Germinal center (tissue), 1 donor: Measurements from ENCODE around the gene NPDC1.
A peak's percentile ranks its signal among the peaks of the same experiment; 100 is the strongest.
"Not testable (repeated sequence)": the region's sequence is repeated elsewhere in the genome, so short reads cannot be mapped to it uniquely, and the experiment has no call there.

ENCODE experiments used
- DNase-seq: peaks from one replicate; pipeline ENCODE4 v3.0.0; 2012; ENCODE audit warnings: mixed read lengths, low spot score

Gene NPDC1

DNA sequence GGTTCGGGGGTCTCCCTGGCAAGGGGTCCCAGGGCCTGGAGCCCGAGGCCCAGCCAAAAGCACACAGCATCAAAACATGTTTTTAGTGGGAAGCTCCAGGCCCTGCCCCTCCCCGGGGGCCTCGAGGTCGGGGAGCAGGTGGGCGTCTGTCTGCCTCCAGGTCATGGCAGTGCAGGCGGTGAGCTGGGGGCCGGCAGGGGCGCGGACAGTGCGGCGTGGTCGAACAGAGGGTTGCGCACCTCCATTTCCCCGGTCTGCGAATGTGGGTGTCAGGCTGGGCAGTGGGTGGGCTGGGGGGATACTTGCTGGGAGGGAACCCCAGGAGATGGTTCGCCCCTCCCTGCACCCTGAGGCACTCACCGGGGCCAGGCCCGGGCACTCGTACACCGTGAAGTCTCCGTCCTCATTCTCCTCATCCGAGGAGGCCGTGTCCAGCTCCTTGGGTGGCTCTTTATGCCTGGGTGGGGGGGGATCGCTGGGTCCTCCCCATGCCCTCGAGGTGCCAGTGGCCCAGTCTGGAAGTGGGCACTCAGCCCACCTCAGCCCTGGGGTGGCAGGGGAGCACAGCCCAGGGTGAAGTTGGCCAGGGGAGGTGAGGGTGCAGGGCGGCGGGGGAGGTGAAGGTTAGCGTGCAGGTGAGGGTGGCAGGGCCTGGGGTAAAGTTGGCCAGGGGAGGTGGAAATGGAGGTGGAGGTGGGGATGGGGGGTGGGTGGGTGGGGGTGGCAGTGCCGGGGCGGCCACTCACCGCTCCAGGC lies 6.2 kb downstream of the NPDC1 start:
- no peak for DNase-seq

DNA sequence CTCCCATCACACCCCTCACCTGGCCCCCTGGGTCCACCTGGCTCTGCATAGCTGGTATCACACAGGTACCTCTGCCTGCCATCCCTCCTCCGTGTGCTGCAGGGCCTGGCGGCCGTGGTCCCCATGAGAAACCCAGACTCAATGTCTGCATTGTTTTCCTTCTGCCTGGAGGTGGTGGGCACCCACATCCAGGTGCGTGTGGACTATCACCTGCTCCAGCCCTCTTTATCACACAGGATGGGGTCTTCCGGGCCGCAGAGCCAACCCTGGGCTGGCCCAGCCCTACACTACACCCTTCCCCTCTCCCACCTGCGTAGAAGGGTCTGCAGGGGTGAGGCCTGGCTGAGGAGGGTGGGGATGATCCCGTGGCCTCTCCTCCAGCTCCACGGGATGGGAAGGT lies 7.1 kb downstream of the NPDC1 start:
- DNase-seq, result no peak

DNA sequence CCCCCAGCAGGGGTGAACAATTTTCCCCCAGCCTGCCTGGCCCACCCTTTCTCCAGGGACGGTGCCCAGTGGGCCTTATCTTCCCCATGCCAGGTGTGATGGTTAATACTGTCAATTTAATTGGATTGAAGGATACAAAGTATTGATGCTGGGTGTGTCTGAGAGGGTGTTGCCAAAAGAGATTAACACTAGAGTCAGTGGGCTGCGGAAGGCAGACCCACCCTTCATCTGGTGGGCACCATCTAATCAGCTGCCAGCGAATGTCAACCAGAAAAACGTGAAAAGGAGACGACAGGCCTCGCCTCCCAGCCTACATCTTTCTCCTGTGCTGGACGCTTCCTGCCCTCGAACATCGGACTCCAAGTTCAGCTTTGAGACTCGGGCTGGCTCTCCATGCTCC lies 8.5 kb downstream of the NPDC1 start:
- no peak for DNase-seq

DNA sequence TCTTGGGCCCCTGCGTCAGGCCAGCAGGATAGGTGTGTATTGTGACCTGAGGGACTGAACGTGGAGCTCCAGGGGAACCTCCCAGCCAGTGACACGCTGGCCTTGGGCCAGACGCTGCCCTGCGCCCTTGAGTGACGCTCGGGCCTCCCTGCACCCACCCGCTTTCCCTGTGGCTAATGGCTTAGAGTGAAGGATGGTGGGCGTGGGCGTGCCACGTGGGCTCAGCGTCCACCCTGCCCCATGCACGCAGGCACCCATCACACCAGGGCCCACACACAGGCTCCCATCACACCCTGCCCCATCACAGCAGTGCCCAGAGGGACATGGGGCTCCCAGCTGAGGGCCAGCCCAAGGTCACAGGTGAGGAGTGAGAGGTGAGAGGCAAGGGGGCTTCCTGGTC lies 8.9 kb downstream of the NPDC1 start:
- no peak for DNase-seq

DNA sequence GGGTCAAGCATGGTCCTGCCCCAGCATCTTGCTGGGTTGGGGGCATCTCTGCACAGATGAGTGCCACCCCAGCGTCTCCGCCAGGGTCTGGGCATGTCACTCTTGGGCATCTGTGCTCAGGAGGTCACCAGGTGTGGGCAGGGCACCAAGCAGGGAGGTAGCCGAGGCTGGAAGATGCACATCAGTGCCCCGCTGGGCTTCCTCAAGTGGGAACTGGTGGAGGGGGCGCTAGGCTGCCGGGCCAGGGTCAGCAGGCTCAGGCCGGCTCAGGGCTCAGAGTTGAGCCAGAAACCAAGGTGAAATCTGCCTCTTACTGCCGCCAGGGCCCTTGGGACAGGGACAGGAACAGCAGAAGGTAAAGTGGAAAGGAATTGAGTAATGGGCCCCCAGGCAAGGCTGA lies 10.0 kb downstream of the NPDC1 start:
- DNase-seq, result no peak

DNA sequence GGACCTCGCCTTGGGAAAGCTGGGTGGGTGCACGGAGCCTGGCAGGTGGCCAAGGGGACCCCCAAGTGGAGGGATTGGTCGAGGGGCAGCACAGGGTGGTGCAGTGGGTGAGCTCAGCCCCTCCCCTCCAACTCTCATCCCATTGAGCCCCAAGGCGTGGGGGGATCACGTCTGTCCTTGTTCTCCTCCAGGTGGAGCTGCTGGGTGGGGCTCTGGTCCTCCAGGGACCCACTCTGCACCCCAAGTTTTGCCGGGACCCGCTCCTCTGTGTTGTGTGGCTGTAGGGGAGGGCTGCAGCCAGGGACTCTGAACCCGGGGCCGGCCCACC lies 10.5 kb downstream of the NPDC1 start:
- no peak for DNase-seq

DNA sequence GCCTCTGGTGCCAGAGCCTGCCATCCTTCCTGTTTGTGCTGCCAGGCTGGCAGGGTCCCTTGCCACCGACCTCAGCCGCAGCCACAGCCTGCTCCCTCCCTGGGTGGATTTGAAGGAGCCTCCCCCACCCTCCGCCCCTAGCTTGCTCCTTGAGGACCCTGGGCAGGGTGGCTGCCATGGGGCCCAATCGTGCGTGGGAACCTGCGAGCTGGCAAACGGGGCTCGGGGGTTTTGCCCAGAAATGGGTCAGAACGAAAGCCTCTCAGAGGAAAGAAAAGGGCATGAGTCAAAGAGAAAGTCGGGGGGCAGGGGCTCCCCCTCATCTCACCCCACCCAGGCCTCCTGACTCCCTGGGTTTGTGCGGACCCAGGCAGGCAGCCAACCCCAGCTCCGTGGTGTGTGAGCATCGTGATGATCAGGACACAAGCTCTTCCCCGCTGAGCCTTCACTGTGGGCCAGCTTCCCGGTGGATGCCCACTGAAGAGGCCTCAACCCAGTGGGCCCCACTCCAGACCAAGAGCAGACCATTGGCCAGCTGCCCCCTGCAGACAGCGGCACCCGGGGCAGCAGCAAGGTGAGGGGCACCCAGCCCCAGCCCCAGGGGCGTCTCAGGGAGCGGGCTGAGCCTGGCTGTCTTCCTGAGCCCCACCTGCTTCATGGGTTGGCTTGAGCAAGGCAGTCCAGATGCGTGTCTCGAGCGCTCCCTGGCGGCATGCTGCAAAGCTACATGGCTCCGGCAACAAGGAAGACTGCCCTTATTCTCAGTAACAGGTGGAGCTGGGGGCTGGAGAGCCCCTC lies 11.1 kb downstream of the NPDC1 start:
- DNase-seq, result peak; percentile 86

DNA sequence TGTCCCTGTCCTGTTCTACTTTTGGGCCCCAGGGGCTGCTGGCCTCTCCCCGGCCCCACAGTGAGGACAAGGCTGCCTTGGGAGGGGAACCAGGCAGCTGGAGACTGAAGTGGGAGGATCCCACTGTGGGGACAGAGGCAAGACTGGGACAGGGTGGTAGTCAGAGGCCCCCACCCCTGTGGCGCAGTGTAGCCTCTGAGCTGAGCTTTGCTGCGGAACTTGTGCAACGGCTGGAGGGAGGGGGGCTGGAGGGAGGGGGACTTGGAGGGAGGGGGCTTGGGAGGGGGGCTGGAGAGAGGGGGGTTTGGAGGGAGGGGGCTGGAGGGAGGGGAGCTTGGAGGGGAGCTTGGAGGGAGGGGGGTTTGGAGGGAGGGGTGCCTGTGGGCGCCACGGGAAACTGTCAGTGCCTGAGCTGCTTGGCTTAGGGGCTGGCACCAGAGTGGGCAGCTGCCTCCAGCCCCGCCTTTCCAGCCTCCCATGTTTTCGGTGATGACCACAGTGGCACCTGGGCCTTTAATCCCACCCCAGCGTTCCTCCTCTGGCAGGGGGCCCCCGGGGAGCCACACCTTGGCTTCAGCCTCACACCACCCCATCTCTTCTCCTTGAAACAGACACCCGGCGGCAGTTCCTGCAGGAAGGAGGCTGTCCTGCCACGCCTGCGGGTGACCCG lies 11.8 kb downstream of the NPDC1 start:
- no peak for DNase-seq

DNA sequence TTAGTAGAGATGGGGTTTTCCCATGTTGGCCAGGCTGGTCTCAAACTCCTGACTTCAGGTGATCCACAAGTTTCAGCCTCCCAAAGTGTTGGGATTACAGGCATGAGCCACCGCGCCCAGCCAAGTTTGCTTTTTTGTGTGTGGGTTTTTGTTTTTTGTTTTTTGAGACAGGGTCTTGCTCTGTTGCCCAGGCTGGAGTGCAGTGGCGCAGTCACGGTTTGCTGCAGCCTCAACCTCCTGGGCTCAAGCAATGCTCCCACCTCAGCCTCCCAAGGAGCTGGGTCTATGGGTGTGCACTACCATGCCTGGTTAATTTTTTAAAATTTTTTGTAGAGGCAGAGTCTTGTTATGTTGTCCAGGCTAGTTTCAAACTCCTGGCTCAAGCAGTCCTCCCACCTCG lies 12.5 kb downstream of the NPDC1 start:
- DNase-seq, result not testable (repeated sequence)

DNA sequence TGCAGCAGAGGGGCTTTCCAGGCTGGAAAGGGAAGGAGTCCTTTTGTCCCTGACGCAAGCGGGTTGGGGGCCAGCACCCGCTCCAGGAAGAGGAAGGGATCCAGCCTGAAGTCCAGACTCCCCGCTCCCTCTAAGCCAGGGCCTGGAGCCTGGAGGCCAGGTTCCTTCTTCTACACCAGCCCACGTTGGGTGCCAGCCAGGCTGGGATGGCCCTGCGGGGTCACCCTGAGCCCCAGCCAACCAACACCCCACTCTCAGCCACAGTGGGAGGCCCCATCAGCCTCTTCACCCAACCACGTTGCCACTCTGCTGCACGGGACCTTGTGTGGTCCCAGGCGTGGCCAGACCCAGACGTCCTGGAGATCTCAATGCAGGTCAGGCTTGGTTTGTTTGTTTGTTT lies 13.1 kb downstream of the NPDC1 start:
- no peak for DNase-seq

DNA sequence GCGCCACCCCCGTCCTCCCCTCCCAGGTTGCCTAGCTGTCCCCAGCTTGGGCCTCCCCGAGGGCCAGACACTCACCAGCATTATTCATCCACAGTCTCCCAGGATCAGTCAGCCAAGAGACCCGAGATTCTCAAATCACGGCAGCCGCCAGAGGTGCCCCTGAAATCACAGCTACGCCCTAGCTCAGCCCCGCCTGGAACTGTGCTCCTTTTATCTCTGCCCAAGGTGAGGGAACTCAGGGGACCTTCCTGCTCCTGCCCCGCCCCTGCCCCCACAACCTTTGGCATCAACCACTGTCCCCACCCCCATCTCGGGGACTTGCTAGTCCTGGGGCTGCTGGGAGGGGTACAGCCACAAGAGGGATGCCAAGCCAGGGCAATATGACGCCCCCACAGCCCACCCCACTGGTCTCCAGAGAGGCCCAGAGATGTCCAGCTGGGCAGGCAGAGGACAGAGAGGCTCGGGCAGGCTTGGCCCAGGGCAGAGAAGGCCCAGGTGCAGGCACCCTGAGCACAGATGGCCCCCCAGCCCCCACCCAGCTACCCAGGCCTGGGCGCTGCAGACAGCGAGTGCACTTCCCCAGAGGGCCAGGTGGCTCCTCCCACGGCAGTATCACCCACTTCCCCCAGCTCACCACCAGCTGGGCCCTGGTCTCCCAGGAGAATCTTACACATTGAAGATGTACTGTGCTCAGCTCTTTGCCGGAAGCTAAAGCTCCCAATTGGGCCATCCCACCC lies 13.9 kb downstream of the NPDC1 start, which contains the start of gene FUT7:
Gene FUT7 (minus strand): TSS at position 185 of the 737 bp plus-strand sequence. CDS start 97 bp downstream, at position 88.
- peak; percentile 60 for DNase-seq

DNA sequence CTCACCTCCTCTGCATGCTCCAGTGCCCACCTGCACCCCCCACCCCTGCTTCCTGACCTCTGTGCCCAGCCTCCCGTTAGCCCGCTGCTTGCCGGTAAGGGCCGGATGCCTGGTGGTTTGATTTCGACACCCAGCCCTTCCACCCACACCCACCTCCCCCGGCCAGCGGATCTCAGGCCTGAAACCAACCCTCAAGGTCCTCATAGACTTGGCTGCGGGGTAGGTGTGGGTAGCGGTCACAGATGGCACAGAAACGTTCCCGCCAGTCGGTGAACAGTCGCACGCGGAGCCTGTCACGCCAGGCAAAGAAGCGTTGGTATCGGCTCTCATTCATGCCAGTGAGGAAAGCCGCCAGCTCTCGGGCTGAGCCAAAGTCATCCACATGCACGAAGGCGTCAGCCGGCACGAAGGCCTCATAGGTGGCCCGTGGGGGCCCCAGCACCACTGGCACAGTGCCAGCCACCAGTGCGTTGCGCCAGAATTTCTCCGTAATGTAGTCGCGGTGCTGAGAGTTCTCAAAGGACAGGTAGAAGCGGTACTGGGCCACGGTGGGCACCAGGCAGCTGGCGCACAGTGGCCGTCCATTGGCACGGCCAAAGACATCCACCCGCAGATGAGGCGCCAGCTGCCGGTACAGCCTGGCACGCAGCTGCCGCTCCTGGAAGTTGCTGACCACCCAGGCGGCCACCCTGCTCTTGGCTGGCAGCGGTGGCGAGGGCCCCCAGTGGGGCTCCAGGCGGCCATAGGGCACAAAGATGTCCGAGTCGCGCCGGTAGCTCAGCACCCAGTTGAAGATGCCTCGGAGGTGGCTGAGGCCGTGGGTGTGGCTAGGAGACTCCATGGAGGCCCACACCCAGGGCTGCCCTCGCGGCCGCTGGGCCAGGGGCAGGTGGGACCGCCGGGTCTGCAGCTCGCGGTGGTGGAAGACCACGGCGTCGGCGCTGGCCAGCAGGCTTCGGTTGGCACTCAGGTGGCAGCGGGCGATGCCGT lies 15.1 kb downstream of the NPDC1 start:
- no peak for DNase-seq

DNA sequence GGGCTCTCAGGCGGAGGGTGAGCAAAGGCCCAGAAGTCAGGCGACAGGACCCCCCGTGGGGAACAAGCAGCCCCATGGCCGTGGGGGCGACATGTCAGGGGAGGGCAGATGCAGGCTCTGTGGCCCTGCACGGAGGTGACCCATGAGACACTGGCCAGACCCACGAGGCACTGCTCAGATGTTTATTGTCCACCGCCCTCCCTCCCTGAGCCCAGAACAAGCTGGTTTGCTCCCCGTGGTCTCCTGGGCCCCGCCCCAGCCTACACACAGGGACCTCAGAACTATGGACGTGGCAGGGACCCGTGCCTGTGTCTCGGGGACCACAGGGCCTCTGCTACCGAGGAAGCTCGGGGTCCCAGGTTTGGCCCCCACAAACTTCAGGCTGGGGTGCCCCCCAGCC lies 16.0 kb downstream of the NPDC1 start:
- DNase-seq, result no peak

DNA sequence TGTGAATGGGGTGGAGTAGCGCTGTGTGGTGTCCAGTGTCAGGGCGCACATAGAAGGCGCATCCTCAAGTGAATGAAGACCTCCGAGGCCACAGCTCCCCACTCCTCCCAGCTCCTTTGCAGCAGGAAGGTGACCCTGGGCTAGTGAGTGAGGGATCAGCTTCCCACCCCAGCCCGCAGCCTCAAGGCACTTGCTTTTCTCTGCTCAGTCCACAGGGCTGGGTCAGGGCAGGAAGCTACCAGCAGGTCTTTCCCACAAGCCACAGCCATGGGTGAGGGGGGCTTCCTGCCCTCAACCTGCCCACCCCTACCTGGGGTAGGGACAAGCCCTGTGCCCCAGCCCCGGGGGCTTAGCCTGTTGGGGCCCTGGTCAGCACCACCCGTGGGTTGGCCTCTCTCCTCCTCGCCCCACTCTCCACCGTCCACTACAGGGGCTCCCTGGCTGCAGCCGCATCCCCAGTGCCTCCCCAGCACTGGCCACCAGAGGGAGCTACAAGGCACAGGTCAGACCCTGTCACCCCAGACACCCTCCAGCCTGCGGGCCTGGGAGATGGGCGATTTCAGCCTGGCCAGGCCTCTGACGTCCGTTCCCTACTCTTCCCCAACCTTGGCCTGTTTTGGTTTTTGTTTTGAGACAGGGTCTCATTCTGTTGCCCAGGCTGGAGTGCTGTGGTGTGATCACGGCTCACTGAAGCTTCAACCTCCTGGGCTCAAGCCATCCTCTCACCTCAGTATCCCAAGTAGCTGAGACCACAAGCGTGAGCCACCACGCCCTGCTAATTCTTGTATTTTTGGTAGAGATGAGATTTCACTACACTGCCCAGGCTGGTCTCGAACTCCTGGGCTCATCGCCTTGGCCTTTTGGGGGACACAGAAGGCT lies 16.7 kb downstream of the NPDC1 start:
- peak; percentile 66 for DNase-seq

DNA sequence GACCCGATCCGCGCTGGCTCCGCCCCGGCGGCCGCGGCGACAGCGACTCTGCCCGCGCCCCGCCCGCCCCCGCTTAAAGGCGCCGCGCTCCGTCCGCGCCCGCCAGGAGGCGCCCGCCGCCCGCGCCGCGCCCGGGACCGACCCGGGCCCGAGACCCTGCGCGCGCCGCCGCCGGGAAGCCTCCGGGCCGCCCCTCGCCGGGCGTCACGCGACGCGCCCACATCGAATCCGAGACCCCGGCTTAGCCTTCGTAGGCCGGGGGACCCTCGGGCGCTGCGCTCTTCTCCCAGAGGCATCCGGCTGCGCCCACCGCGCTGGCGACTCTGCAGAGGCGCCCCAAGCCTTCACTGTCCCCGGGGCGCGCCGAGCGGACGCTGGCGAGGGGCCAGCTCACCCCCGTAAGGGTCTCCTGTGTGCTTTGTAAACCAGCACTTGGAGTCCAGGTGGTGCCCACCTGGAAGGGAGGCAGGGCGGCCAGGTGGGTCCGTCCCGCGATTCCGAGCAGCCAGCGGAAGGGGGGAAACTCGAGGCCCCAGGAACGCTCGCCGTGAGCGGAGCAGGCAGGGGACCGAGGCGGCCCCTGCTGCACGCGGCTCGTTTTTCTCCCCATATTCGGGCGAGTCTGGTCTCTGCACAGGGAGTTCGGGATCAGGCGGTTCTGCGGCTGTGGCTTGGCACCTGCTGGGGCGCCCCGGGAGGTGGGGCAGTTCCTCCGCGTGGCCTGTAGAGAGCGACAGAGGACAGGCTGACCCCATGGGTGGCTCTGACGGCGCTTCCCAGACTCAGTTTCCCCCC lies 17.5 kb downstream of the NPDC1 start:
- DNase-seq, result peak; percentile 71

DNA sequence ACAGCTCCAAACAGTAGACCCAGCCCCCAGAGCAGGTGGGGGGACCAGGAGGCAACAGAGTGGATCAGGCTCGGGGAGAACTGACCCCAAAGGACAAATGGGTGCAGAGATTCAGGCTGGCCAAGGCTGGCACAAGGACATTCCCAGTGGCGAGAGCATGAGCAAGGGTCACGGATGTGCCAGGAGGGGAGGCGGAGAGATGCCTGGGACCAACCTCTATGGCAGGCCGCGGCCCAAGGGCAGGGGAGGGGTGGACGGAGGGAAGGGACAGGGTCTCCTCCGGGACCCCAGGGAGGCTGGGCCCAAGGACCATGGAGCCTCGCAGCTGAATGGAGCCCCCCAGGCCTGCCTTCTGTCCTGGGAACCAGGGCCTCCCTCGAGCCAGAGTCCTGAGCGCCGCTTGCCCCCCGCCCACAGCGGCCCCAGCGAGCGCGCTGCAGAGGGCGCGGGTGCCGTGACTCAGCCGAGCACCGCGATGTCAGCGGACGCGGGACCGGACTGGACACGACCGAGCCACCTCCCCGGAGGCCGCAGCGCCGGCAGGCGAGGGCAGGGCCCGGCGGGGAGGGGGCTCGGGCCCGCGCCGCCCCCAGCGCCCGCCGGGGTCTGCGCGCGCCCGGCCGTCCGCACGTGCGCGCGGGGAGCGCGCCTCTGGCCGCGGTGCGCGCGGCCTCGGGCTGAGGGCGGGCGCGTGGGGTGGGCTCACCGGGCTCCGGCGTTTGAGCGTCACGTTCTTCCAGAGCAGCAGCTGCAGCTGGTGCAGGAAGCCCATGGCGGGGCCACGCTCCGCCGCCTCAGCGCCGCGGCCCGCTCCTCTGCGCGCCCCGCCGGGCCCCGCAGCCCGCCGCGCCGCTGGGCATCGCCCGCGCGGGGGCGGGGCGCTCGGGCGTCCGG lies 18.4 kb downstream of the NPDC1 start, which contains the start of gene ABCA2:
Gene ABCA2 (minus strand): TSS at position 869 of the 894 bp plus-strand sequence. CDS start 97 bp downstream, at position 772.
- DNase-seq, result no peak

DNA sequence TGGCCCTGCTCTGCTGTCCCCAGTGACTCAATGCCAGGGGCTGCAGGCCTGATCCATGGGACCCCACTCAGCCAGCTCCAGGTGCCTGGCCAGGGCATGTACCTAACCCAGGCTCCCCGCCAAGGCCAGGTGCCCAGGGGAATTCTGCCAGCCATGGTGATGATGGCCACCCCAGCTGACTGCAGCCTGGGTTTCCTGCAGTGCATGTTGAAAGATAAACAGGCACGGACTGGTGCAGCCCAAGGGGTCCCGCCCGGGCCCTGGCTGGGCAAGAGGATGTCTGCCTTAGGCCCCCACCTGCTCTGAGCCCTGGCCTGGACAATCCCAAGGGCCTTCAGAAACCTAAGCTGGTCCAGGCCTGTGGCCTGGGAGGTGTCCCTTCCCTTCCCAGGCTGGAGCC lies 19.1 kb downstream of the NPDC1 start:
- DNase-seq, result no peak

DNA sequence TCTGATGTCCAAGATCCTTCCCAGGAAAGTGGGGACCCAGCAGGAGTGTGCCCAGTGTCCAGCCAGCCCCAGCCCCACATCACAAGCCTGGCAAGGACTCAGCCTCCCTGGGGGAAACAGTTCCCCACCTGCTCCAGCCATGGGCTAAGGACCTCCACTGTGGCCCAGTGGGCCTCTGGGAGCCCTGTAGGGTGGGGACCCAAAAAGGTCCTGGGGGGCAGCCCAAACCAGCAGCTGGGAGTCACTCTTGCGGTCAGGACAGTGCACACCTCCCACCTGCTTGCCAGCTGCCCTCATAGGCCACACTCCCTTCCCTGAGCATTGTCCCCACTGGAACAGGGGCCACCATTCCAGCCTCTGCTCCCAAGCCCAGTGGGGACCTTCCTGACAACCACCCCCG lies 19.6 kb downstream of the NPDC1 start:
- no peak for DNase-seq
